ENCODE results near the gene NUFIP2. TPM values are rescaled to one million over a fixed set of nuclear protein-coding genes. Genes with fewer than 3 reads are reported as not detected.

Gene NUFIP2
- total RNA-seq, 2 experiments from 2014 or later, result 60.1 to 65.3 TPM

- Mint-ChIP-seq H3K4me1 (peaks cover 23% of the 10 kb centered on the region), H3K36me3 (ENCODE audit: low read depth) (peaks cover 71% of the 10 kb centered on the region), H3K9me3 (no peaks in the 10 kb centered on the region), H3K4me3 (no peak overlapping the region), H3K27ac (no peak overlapping the region), H3K27me3 (no peaks in the 10 kb centered on the region)
- DNase-seq, result no peak
- ChIA-PET CTCF (no interaction called here), POLR2A (no interaction called here)
These were observed 30.0 kb downstream of the NUFIP2 start for GRCh38 chr17:29263916-29264315.

- H3K4me3 Mint-ChIP-seq, result no peak overlapping the region
These were observed 36.2 kb downstream of the NUFIP2 start for GRCh38 chr17:29257756-29258155.

GRCh38 chr17:29256735-29257466, 37.0 kb downstream of the NUFIP2 start:
- ChIA-PET POLR2A (interaction anchor here (0.6 to 1.7 kb wide), 7 partner anchors 14 to 245 kb away, joined by 3 to 6 read pairs (median 3); partner anchors contain the start of gene NUFIP2), CTCF (interaction anchor here (0.6 to 3.6 kb wide), 14 partner anchors 8 to 280 kb away, joined by 3 to 12 read pairs (median 4); partner anchors contain the start of gene MYO18A)
- H3K9me3 Mint-ChIP-seq, result no peaks in the 10 kb centered on the region
- peaks cover 51% of the 10 kb centered on the region for H3K36me3 Mint-ChIP-seq (ENCODE audit: low read depth)
- no peak overlapping the region for H3K27ac Mint-ChIP-seq
- H3K4me3 Mint-ChIP-seq, result no peak overlapping the region
- peaks cover 21% of the 10 kb centered on the region for H3K4me1 Mint-ChIP-seq
- no peak for DNase-seq
- H3K27me3 Mint-ChIP-seq, result no peaks in the 10 kb centered on the region

More at GRCh38 chr17:29257756-29258155, 36.2 kb downstream of the NUFIP2 start:
- Mint-ChIP-seq H3K4me1 (peaks cover 21% of the 10 kb centered on the region), H3K27me3 (no peaks in the 10 kb centered on the region), H3K27ac (no peak overlapping the region), H3K36me3 (ENCODE audit: low read depth) (peaks cover 55% of the 10 kb centered on the region), H3K9me3 (no peaks in the 10 kb centered on the region)
- ChIA-PET POLR2A (interaction anchor here (1.1 to 1.5 kb wide), 5 partner anchors 9 to 109 kb away, joined by 3 to 6 read pairs (median 3); partner anchors contain the start of gene NUFIP2), CTCF (interaction anchor here (0.6 to 3.6 kb wide), 7 partner anchors 12 to 141 kb away, joined by 3 to 12 read pairs (median 6); no protein-coding TSS in a partner anchor)
- DNase-seq, result no peak

GRCh38 chr17:29255926-29256522, 37.9 kb downstream of the NUFIP2 start:
- H3K27ac Mint-ChIP-seq, result no peak overlapping the region
- POLR2A ChIA-PET, result interaction anchor here (1.7 kb wide), 1 partner anchor 38 kb away, joined by 6 read pairs; the partner anchor contains the start of gene NUFIP2

GRCh38 chr17:29253037-29253436, 40.9 kb downstream of the NUFIP2 start:
- no peak overlapping the region for H3K4me3 Mint-ChIP-seq
- no peak overlapping the region for H3K27ac Mint-ChIP-seq
- DNase-seq, result no peak
- H3K27me3 Mint-ChIP-seq, result no peaks in the 10 kb centered on the region
- CTCF ChIA-PET, result no interaction called here
- H3K9me3 Mint-ChIP-seq, result no peaks in the 10 kb centered on the region
- peaks cover 25% of the 10 kb centered on the region for H3K36me3 Mint-ChIP-seq (ENCODE audit: low read depth)
- peaks cover 10% of the 10 kb centered on the region for H3K4me1 Mint-ChIP-seq
- POLR2A ChIA-PET, result no interaction called here

More at GRCh38 chr17:29255926-29256522, 37.9 kb downstream of the NUFIP2 start:
- no peaks in the 10 kb centered on the region for H3K9me3 Mint-ChIP-seq
- H3K4me1 Mint-ChIP-seq, result peaks cover 19% of the 10 kb centered on the region
- no peak for DNase-seq
- H3K4me3 Mint-ChIP-seq, result no peak overlapping the region
- no peaks in the 10 kb centered on the region for H3K27me3 Mint-ChIP-seq
- CTCF ChIA-PET, result interaction anchor here (1.3 to 3.6 kb wide), 9 partner anchors 10 to 140 kb away, joined by 3 to 12 read pairs (median 4); partner anchors contain the start of gene MYO18A
- peaks cover 45% of the 10 kb centered on the region for H3K36me3 Mint-ChIP-seq (ENCODE audit: low read depth)

- no peak overlapping the region for H3K4me3 Mint-ChIP-seq
- H3K36me3 Mint-ChIP-seq (ENCODE audit: low read depth), result peaks cover 20% of the 10 kb centered on the region
- CTCF ChIA-PET, result interaction anchor here (2.6 kb wide), 1 partner anchor 32 kb away, joined by 8 read pairs; no protein-coding TSS in a partner anchor
- H3K27ac Mint-ChIP-seq, result no peak overlapping the region
- POLR2A ChIA-PET, result interaction anchor here (1.0 to 1.3 kb wide), 2 partner anchors 39 to 42 kb away, joined by 3 to 4 read pairs; partner anchors contain the start of gene NUFIP2
- H3K27me3 Mint-ChIP-seq, result no peaks in the 10 kb centered on the region
- no peak for DNase-seq
- no peaks in the 10 kb centered on the region for H3K9me3 Mint-ChIP-seq
- H3K4me1 Mint-ChIP-seq, result peaks cover 7% of the 10 kb centered on the region
These were observed 41.7 kb downstream of the NUFIP2 start for GRCh38 chr17:29252101-29252791.

- Mint-ChIP-seq H3K4me1 (peaks cover 2% of the 10 kb centered on the region), H3K4me3 (no peak overlapping the region), H3K9me3 (no peaks in the 10 kb centered on the region), H3K27ac (no peak overlapping the region), H3K36me3 (ENCODE audit: low read depth) (peaks cover 13% of the 10 kb centered on the region), H3K27me3 (no peaks in the 10 kb centered on the region)
- CTCF ChIA-PET, result interaction anchor here (0.6 to 2.6 kb wide), 7 partner anchors 10 to 134 kb away, joined by 3 to 8 read pairs (median 4); partner anchors contain the start of gene MYO18A
- POLR2A ChIA-PET, result interaction anchor here (1.3 to 1.5 kb wide), 2 partner anchors 43 to 102 kb away, joined by 3 to 4 read pairs; partner anchors contain the start of gene NUFIP2
- DNase-seq, result no peak
These were observed 42.8 kb downstream of the NUFIP2 start for GRCh38 chr17:29251184-29251583.

GRCh38 chr17:29250666-29251065, 43.3 kb downstream of the NUFIP2 start:
- H3K27ac Mint-ChIP-seq, result no peak overlapping the region
- ChIA-PET CTCF (interaction anchor here (0.6 to 2.6 kb wide), 7 partner anchors 10 to 134 kb away, joined by 3 to 8 read pairs (median 4); partner anchors contain the start of gene MYO18A), POLR2A (interaction anchor here (1.1 to 1.5 kb wide), 2 partner anchors 43 to 102 kb away, joined by 3 to 4 read pairs; partner anchors contain the start of gene NUFIP2)
- no peaks in the 10 kb centered on the region for H3K27me3 Mint-ChIP-seq
- H3K4me1 Mint-ChIP-seq, result no peaks in the 10 kb centered on the region
- no peak overlapping the region for H3K4me3 Mint-ChIP-seq
- peaks cover 9% of the 10 kb centered on the region for H3K36me3 Mint-ChIP-seq (ENCODE audit: low read depth)
- DNase-seq, result no peak
- H3K9me3 Mint-ChIP-seq, result no peaks in the 10 kb centered on the region

GRCh38 chr17:29248845-29249244, 45.1 kb downstream of the NUFIP2 start:
- no peak for DNase-seq
- Mint-ChIP-seq H3K27ac (no peak overlapping the region), H3K9me3 (no peaks in the 10 kb centered on the region), H3K27me3 (no peaks in the 10 kb centered on the region), H3K4me1 (no peaks in the 10 kb centered on the region), H3K36me3 (ENCODE audit: low read depth) (peaks cover 4% of the 10 kb centered on the region), H3K4me3 (no peak overlapping the region)
- POLR2A ChIA-PET, result interaction anchor here (1.1 kb wide), 1 partner anchor 9 kb away, joined by 3 read pairs; no protein-coding TSS in a partner anchor
- CTCF ChIA-PET, result interaction anchor here (0.8 kb wide), 1 partner anchor 8 kb away, joined by 3 read pairs; no protein-coding TSS in a partner anchor

GRCh38 chr17:29247219-29247618, 46.7 kb downstream of the NUFIP2 start:
- DNase-seq, result no peak
- ChIA-PET CTCF (no interaction called here), POLR2A (interaction anchor here (0.6 kb wide), 1 partner anchor 100 kb away, joined by 3 read pairs; no protein-coding TSS in a partner anchor)
- H3K4me3 Mint-ChIP-seq, result no peak overlapping the region
- no peaks in the 10 kb centered on the region for H3K9me3 Mint-ChIP-seq
- no peaks in the 10 kb centered on the region for H3K4me1 Mint-ChIP-seq
- no peaks in the 10 kb centered on the region for H3K27me3 Mint-ChIP-seq
- H3K27ac Mint-ChIP-seq, result no peak overlapping the region
- H3K36me3 Mint-ChIP-seq (ENCODE audit: low read depth), result peaks cover 4% of the 10 kb centered on the region

- DNase-seq, result no peak
- Mint-ChIP-seq H3K4me3 (no peak within 1 kb of the TSS), H3K9me3 (no peaks in the 10 kb centered on the region), H3K4me1 (peaks cover under 1% of the 10 kb centered on the region), H3K27ac (no peak within 1 kb of the TSS), H3K36me3 (ENCODE audit: low read depth) (no peaks in the 10 kb centered on the region), H3K27me3 (no peaks in the 10 kb centered on the region)
- ChIA-PET CTCF (interaction anchor here (0.9 to 1.2 kb wide), 2 partner anchors 9 to 98 kb away, joined by 3 read pairs; no protein-coding TSS in a partner anchor), POLR2A (interaction anchor here (0.6 kb wide), 1 partner anchor 99 kb away, joined by 3 read pairs; no protein-coding TSS in a partner anchor)
These were observed 47.3 kb downstream of the NUFIP2 start, which contains the start of gene CRYBA1 for GRCh38 chr17:29246628-29247027. CRYBA1 (plus strand) TSS chr17:29246859; CDS start chr17:29246864, 5 bp downstream.

GRCh38 chr17:29245401-29245800, 48.5 kb downstream of the NUFIP2 start:
- ChIA-PET POLR2A (no interaction called here), CTCF (interaction anchor here (0.6 kb wide), 1 partner anchor 12 kb away, joined by 3 read pairs; no protein-coding TSS in a partner anchor)
- Mint-ChIP-seq H3K36me3 (ENCODE audit: low read depth) (no peaks in the 10 kb centered on the region), H3K4me1 (peaks cover 13% of the 10 kb centered on the region), H3K9me3 (no peaks in the 10 kb centered on the region), H3K4me3 (no peak overlapping the region), H3K27me3 (no peaks in the 10 kb centered on the region), H3K27ac (no peak overlapping the region)
- no peak for DNase-seq
